ENCODE results near the gene BORCS5. TPM values are rescaled to one million over a fixed set of nuclear protein-coding genes. Genes with fewer than 3 reads are reported as not detected.

BORCS5 gene
- total and polyA plus RNA-seq, 2 of the 8 experiments (the other 6 are each of a cell fraction or from before 2014, with no cell fraction given) = 8.3 to 17.4 TPM

- TF ChIP-seq CHD7 (IDR thresholded peaks at IDR 0.05; ENCODE audit: insufficient replicate concordance, low read length) (no peak), HDAC6 (IDR thresholded peaks at IDR 0.05; ENCODE audit: low read depth, low read length) (no peak), MAX (IDR thresholded peaks at IDR 0.05) (no peak), SIN3A (conservative IDR thresholded peaks at IDR 0.05 in 1 of 2, IDR thresholded peaks at IDR 0.05 in 1 of 2; ENCODE audit: low read depth in 1 of 2, low read length in 2 of 2) (no peak), E2F6 (IDR thresholded peaks at IDR 0.05) (no peak), SIRT6 (IDR thresholded peaks at IDR 0.05; ENCODE audit: low read length) (no peak), KDM1A (IDR thresholded peaks at IDR 0.05; ENCODE audit: borderline replicate concordance, low read length) (no peak), CEBPB (IDR thresholded peaks at IDR 0.05; ENCODE audit: low read depth, low read length) (no peak)
Measured at GRCh38 chr12:12399776-12400305, 43.0 kb downstream of the BORCS5 start (continued).
